ENCODE measurements around the gene TENM3.
A peak's percentile ranks its signal among the peaks of the same experiment; 100 is the strongest.

Gene TENM3

DNA sequence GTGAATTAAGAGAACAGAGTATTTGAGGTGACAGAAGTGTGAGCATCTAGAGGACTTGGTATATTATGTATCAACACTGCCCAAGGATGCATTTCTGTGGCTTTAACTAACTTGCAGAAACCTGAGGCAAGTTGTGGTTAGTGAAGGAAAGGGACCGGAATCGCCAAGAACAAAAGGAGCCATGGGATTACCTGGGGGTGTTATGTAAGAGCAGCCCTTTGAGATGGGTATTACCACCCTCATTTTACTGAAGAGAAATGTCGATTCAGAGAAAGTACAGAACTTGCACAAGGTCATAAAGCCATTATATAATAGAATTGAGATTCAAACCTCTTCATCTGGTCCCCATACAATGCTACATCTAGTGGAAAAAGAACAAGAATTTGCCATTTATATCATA is 14.3 kb downstream of the TENM3 start:
- peaks cover 47% of the 10 kb centered on the region for H3K4me1 ChIP-seq (ENCODE audit: control insufficient read depth, low read depth, low read length)
- peak overlapping the region; percentile 18 for H3K4me3 ChIP-seq (ENCODE audit: low read length)
- no peak overlapping the region for H3K9ac ChIP-seq (ENCODE audit: low read length)
- peak overlapping the region; percentile 12 for H3K27ac ChIP-seq (ENCODE audit: low read length)
- H3K9me3 ChIP-seq (ENCODE audit: control insufficient read depth, low read depth, low read length), result no peaks in the 10 kb centered on the region
- H3K27me3 ChIP-seq (ENCODE audit: control insufficient read depth, insufficient read depth, low read length), result no peaks in the 10 kb centered on the region
- no peaks in the 10 kb centered on the region for H3K36me3 ChIP-seq (ENCODE audit: control insufficient read depth, low read depth, low read length)

DNA sequence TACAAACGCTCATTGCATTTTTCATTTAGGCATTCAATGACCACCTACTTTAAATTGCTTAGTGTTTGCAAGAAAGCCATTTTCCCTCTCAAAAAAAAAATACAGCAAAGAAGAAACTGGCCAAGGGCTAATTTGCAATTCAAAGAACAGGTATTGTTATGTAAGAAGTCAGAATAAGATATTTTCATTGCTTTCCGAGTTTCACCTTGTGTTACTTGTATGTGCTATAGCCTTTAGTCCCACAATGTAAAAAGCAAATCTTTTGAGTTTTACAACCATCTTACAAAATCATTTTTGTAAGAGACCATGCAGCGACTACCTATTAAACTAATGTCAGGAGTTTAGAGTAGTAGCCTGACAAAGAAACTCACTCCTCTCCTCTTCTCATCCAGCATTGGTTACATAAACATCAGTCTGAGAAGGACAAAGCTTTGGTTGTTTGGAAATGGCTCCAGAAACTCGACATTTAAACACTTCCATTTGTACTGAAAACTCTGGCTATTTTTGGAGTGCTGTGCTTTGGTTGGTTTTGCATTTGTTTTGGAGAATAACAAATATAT is 15.3 kb downstream of the TENM3 start:
- H3K27ac ChIP-seq (ENCODE audit: low read length), result peak overlapping the region; percentile 87
- H3K9me3 ChIP-seq (ENCODE audit: control insufficient read depth, low read depth, low read length), result no peaks in the 10 kb centered on the region
- no peaks in the 10 kb centered on the region for H3K36me3 ChIP-seq (ENCODE audit: control insufficient read depth, low read depth, low read length)
- peak overlapping the region; percentile 33 for H3K9ac ChIP-seq (ENCODE audit: low read length)
- H3K27me3 ChIP-seq (ENCODE audit: control insufficient read depth, insufficient read depth, low read length), result no peaks in the 10 kb centered on the region
- peak overlapping the region; percentile 30 for H3K4me3 ChIP-seq (ENCODE audit: low read length)
- H3K4me1 ChIP-seq (ENCODE audit: control insufficient read depth, low read depth, low read length), result peaks cover 47% of the 10 kb centered on the region

DNA sequence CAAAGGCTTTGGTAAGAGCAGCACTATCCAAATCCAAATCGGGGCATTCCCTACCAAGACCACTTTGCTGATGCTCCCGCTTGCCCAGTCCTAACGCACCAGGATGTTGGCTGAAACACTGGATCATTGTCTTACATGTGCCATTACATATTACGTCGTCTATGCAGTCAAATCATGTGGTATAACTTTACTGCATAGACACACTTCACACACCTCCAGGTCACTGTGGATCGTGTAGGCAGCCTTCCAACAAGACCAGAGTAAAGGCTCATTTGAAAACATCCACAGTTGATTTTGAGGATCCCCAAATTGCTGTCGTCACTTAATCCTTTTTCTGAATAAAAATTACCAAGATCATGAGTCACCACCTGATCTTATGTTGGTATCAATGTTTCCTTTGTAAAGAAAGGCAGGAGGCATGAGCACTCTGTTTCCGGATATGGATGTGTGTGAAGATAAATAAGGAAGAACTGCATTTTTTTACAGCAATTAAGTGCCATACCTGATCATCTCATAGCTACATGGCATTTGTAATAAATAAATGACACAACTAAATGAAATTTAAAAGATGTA is 18.5 kb downstream of the TENM3 start:
- Histone ChIP-seq H3K4me3 (ENCODE audit: low read length) (no peak overlapping the region), H3K4me1 (ENCODE audit: control insufficient read depth, low read depth, low read length) (peaks cover 18% of the 10 kb centered on the region), H3K9me3 (ENCODE audit: control insufficient read depth, low read depth, low read length) (no peaks in the 10 kb centered on the region), H3K27ac (ENCODE audit: low read length) (no peak overlapping the region), H3K36me3 (ENCODE audit: control insufficient read depth, low read depth, low read length) (no peaks in the 10 kb centered on the region), H3K9ac (ENCODE audit: low read length) (no peak overlapping the region), H3K27me3 (ENCODE audit: control insufficient read depth, insufficient read depth, low read length) (no peaks in the 10 kb centered on the region)

DNA sequence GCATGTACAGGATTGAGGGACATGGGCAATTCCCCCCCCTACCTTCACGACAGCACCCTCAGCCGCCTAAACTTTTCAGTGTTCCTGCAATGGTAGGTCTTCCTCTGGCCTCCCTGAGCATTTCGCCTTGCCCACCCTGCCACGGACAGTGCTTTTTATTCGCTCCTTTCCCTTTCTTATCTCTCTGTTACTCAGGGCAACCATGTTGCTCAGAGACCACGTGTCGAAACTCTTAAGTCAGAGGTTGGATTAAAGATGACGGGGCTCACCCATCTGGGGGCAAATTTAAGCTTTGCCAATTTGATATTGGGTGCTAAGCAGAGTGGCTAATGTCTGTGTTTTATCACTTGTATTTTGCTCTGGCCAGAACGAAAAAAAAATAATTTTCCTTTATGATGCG is 20.4 kb downstream of the TENM3 start:
- H3K9me3 ChIP-seq (ENCODE audit: control insufficient read depth, low read depth, low read length), result no peaks in the 10 kb centered on the region
- peaks cover 4% of the 10 kb centered on the region for H3K4me1 ChIP-seq (ENCODE audit: control insufficient read depth, low read depth, low read length)
- H3K27me3 ChIP-seq (ENCODE audit: control insufficient read depth, insufficient read depth, low read length), result no peaks in the 10 kb centered on the region
- H3K9ac ChIP-seq (ENCODE audit: low read length), result no peak overlapping the region
- H3K27ac ChIP-seq (ENCODE audit: low read length), result no peak overlapping the region
- H3K36me3 ChIP-seq (ENCODE audit: control insufficient read depth, low read depth, low read length), result no peaks in the 10 kb centered on the region
- H3K4me3 ChIP-seq (ENCODE audit: low read length), result no peak overlapping the region

DNA sequence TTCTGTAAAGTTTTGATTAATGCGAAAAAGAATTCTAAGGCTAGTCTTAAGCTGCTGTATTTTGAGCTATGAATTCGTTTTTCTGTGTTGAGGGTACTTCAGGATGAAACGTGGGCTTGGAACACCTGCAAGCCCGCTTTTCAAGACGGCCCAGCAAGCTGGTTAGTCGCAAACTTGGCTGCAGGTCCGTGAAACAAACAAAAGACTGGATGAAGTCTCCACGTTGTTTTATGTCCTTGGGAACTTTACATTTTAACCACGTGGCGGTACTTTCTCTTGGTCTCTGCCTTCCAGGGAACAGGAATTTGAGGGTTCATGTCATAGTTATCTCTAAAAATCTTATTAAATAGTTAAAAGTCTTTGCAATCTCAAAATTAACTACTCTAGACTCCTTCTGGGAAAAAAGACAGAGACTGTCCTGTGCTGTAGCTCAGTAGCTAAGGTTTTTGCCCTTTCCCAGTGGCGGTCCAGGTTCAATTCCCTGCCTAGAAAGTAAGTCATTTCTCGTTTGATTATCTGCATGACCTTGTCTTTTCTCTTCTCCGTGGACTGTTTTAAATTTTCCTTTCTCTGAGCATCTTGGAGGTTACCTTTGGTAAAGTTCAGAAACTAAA is 21.0 kb downstream of the TENM3 start:
- no peaks in the 10 kb centered on the region for H3K27me3 ChIP-seq (ENCODE audit: control insufficient read depth, insufficient read depth, low read length)
- H3K4me1 ChIP-seq (ENCODE audit: control insufficient read depth, low read depth, low read length), result no peaks in the 10 kb centered on the region
- H3K4me3 ChIP-seq (ENCODE audit: low read length), result no peak overlapping the region
- H3K27ac ChIP-seq (ENCODE audit: low read length), result no peak overlapping the region
- H3K9me3 ChIP-seq (ENCODE audit: control insufficient read depth, low read depth, low read length), result no peaks in the 10 kb centered on the region
- H3K9ac ChIP-seq (ENCODE audit: low read length), result no peak overlapping the region
- no peaks in the 10 kb centered on the region for H3K36me3 ChIP-seq (ENCODE audit: control insufficient read depth, low read depth, low read length)

DNA sequence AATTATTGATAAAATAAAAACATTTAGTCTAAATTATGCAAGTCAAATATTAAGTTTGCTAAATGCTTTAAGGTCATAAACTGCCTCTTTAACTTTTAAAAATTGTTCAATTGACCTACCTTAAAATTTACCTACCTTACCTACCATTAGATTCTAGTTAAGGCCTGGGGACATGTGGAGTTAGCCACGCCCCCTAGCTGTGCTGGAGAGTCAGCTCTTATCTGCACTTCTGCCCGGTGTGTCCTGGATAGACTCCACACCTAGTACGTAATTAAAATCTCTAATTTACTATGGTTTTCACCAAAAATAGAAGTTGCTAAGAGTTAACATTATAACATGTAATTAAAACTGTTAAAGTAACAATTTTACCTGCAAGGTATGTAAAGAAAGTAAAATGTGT is 22.7 kb downstream of the TENM3 start:
- no peaks in the 10 kb centered on the region for H3K36me3 ChIP-seq (ENCODE audit: control insufficient read depth, low read depth, low read length)
- peaks cover 12% of the 10 kb centered on the region for H3K4me1 ChIP-seq (ENCODE audit: control insufficient read depth, low read depth, low read length)
- no peak overlapping the region for H3K27ac ChIP-seq (ENCODE audit: low read length)
- H3K4me3 ChIP-seq (ENCODE audit: low read length), result no peak overlapping the region
- H3K9me3 ChIP-seq (ENCODE audit: control insufficient read depth, low read depth, low read length), result no peaks in the 10 kb centered on the region
- H3K9ac ChIP-seq (ENCODE audit: low read length), result no peak overlapping the region
- H3K27me3 ChIP-seq (ENCODE audit: control insufficient read depth, insufficient read depth, low read length), result no peaks in the 10 kb centered on the region

DNA sequence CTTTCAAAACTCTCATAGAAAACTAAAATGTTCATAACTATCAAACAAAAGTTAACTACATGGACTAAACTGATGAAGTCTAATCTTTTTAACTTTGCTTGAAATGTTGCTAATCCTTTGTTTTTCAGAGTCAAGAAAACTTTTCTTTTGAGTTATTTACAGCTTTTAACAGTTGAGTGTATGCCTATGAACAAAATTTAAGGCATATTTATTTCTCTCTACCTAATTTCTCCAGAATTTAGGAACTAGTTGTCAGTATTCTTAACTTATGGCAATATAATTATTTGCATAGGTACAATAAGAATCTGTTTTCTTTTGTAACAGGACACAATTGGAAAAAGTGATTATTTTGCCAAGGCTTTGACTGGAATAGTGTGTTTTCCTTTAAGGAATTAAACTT is 23.8 kb downstream of the TENM3 start:
- H3K9me3 ChIP-seq (ENCODE audit: control insufficient read depth, low read depth, low read length), result no peaks in the 10 kb centered on the region
- H3K36me3 ChIP-seq (ENCODE audit: control insufficient read depth, low read depth, low read length), result no peaks in the 10 kb centered on the region
- no peak overlapping the region for H3K4me3 ChIP-seq (ENCODE audit: low read length)
- no peak overlapping the region for H3K9ac ChIP-seq (ENCODE audit: low read length)
- peaks cover 14% of the 10 kb centered on the region for H3K4me1 ChIP-seq (ENCODE audit: control insufficient read depth, low read depth, low read length)
- H3K27me3 ChIP-seq (ENCODE audit: control insufficient read depth, insufficient read depth, low read length), result no peaks in the 10 kb centered on the region
- no peak overlapping the region for H3K27ac ChIP-seq (ENCODE audit: low read length)

DNA sequence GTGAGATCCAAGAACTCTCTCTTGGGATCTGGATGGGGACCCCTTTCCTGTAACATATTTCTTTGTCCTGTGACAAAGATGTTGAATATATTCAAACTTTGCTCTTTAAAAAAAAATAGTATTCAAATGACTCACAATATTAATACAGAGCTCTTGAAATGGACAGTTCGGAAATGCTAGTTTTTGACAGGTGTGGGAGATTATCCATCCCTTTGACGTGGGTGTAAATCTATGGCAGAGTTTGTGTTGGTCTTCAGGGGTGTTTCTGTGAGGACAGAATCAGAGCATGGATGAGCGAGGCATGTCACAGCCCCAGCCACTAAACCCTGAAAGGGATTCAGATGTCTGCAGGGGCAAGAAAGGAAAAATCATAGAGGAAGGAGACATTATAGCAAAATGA is 25.8 kb downstream of the TENM3 start:
- no peaks in the 10 kb centered on the region for H3K9me3 ChIP-seq (ENCODE audit: control insufficient read depth, low read depth, low read length)
- H3K27ac ChIP-seq (ENCODE audit: low read length), result no peak overlapping the region
- no peaks in the 10 kb centered on the region for H3K36me3 ChIP-seq (ENCODE audit: control insufficient read depth, low read depth, low read length)
- no peak overlapping the region for H3K9ac ChIP-seq (ENCODE audit: low read length)
- no peaks in the 10 kb centered on the region for H3K27me3 ChIP-seq (ENCODE audit: control insufficient read depth, insufficient read depth, low read length)
- H3K4me3 ChIP-seq (ENCODE audit: low read length), result no peak overlapping the region
- peaks cover 29% of the 10 kb centered on the region for H3K4me1 ChIP-seq (ENCODE audit: control insufficient read depth, low read depth, low read length)

DNA sequence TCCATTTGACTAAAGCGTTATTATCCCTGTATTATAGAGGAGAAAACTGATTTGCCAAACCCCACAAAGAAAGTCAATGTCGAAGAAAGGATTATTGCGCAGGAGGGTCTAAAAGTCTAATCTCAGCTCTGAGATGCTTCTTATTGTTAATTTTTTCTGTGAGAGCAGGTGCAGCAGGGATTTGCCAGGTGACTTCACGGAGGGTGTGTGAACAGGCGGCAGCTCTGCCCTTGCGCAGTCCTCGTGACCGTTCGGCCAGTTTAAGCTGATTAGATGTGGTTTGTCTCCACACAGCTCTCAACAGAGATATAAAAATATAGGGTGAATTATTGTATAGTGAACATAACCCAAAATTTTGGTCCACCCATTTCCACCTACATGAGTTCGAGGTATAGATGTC is 28.5 kb downstream of the TENM3 start:
- Histone ChIP-seq H3K27ac (ENCODE audit: low read length) (no peak overlapping the region), H3K36me3 (ENCODE audit: control insufficient read depth, low read depth, low read length) (no peaks in the 10 kb centered on the region), H3K27me3 (ENCODE audit: control insufficient read depth, insufficient read depth, low read length) (no peaks in the 10 kb centered on the region), H3K9me3 (ENCODE audit: control insufficient read depth, low read depth, low read length) (no peaks in the 10 kb centered on the region), H3K4me1 (ENCODE audit: control insufficient read depth, low read depth, low read length) (peaks cover 31% of the 10 kb centered on the region), H3K9ac (ENCODE audit: low read length) (no peak overlapping the region), H3K4me3 (ENCODE audit: low read length) (no peak overlapping the region)

DNA sequence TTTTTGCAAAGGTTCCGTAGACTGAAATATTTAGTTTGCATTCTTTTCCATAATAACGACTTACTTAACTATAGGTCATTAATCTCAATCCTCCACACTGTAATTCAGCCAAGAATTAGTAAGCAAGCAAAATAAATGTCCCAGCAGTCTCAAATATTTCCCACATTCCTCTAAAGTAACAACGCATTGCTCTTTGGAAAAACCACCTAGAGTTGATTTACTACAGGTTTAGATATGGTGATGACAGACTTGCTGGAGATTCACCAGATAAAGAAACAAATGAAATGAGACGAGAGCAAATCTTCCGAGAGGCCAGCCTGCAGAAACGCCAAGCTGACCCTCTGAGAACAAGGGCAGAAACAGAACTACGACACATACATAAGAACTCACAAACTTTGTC is 28.9 kb downstream of the TENM3 start:
- Histone ChIP-seq H3K27me3 (ENCODE audit: control insufficient read depth, insufficient read depth, low read length) (no peaks in the 10 kb centered on the region), H3K27ac (ENCODE audit: low read length) (no peak overlapping the region), H3K9ac (ENCODE audit: low read length) (no peak overlapping the region), H3K9me3 (ENCODE audit: control insufficient read depth, low read depth, low read length) (no peaks in the 10 kb centered on the region), H3K36me3 (ENCODE audit: control insufficient read depth, low read depth, low read length) (no peaks in the 10 kb centered on the region), H3K4me1 (ENCODE audit: control insufficient read depth, low read depth, low read length) (peaks cover 31% of the 10 kb centered on the region), H3K4me3 (ENCODE audit: low read length) (no peak overlapping the region)

DNA sequence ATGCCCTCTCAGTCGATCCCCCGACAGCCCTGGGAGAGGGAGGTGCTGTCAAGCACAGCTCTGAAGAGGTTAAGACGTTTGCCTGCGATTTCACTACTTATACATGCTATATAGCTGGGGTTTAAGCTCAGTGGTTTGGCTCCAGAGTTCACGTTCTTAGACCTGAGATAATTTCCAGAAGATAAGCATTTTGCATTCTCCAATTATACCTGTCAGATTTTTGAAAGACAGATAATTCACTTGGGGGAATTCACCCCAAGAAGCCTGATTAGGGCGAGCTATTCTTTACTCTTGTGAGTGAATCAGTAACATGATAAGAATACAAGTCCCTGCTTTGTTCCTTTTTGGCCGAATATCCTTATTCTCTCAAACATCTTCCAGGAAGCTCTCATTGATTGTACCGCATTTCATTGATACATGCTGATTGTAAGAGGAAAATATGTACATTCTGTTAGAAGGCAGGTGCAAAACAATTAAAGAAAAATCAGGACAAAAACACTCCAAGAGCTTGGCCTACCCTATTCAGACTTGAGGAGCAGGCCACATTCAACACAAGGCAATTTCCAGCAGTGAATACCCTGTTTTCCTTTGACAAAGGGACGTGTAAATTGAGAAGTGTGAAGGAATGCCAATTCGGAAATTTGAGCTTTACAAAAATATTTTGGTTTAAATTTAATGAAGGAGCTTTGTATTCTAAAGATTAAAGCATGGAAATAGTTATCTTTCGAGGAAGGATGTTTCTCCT is 30.2 kb downstream of the TENM3 start:
- Histone ChIP-seq H3K4me1 (ENCODE audit: control insufficient read depth, low read depth, low read length) (peaks cover 31% of the 10 kb centered on the region), H3K9ac (ENCODE audit: low read length) (no peak overlapping the region), H3K27ac (ENCODE audit: low read length) (peak overlapping the region; percentile 16), H3K4me3 (ENCODE audit: low read length) (no peak overlapping the region), H3K9me3 (ENCODE audit: control insufficient read depth, low read depth, low read length) (no peaks in the 10 kb centered on the region), H3K36me3 (ENCODE audit: control insufficient read depth, low read depth, low read length) (no peaks in the 10 kb centered on the region), H3K27me3 (ENCODE audit: control insufficient read depth, insufficient read depth, low read length) (no peaks in the 10 kb centered on the region)
